Left cardiac atrium (tissue), 4 donors: Measurements from ENCODE around the gene CORIN. TPM values are rescaled to one million over a fixed set of nuclear protein-coding genes. Genes with fewer than 3 reads are reported as not detected.
"Not testable (repeated sequence)": the region's sequence is repeated elsewhere in the genome, so short reads cannot be mapped to it uniquely, and the experiment has no call there.

Experiments used
- ATAC-seq, 2 donors: fragments of 200-7000 bp; cut with Tn5 transposase; one replicate each; pipeline ENCODE4 v1.9.1; 2020; ENCODE audit warnings: mild to moderate bottlenecking in 2 of 2, moderate library complexity in 2 of 2
- DNase-seq: peaks from one replicate; pipeline ENCODE4 v3.0.0-alpha.2; 2020
- intact Hi-C, 2 donors: fragments of 100-400 bp; cut with DNase I; formaldehyde crosslinking; loops; one replicate each; pipeline versions ENCODE4 v1.14.1 to v1.15.1; 2022 to 2023
- total RNA-seq, 2 donors: library from RNA; stranded (reverse); fragmentation: NEBNext Ultra II Directional; extraction: Animal tissue kit (Norgen Biotek cat#: 25700); gene quantifications; one replicate each; pipeline ENCODE4 v1.2.1, GENCODE V29; 2021
- donor health status: DM: no; HTN: yes; CAD: no.
- donor health status: DM: no; HTN: yes; CAD: no; lungs with severe emphysema.
- donor health status: DM: yes; HTN: yes; CAD: no.
- donor health status: Dilated cardiomyopathy.

CORIN gene
- total RNA-seq, 2 donors from 2014 or later = 89.0 to 106 TPM

- DNase-seq = no peak
- no peak for ATAC-seq
- intact Hi-C loops = no loop called here
Observed at GRCh38 chr4:47711183-47711582, 126.7 kb downstream of the CORIN start.

DNA sequence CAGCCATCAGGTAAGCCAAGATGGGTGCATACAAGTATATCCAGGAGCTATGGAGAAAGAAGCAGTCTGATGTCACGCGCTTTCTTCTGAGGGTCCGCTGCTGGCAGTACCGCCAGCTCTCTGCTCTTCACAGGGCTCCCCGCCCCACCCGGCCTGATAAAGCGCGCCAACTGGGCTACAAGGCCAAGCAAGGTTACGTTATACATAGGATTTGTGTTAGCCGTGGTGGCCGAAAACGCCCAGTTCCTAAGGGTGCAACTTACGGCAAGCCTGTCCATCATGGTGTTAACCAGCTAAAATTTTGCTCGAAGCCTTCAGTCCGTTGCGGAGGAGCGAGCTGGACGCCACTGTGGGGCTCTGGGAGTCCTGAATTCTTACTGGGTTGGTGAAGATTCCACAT is 131.5 kb downstream of the CORIN start:
- ATAC-seq, intact Hi-C loops, DNase-seq: not testable (repeated sequence)

DNA sequence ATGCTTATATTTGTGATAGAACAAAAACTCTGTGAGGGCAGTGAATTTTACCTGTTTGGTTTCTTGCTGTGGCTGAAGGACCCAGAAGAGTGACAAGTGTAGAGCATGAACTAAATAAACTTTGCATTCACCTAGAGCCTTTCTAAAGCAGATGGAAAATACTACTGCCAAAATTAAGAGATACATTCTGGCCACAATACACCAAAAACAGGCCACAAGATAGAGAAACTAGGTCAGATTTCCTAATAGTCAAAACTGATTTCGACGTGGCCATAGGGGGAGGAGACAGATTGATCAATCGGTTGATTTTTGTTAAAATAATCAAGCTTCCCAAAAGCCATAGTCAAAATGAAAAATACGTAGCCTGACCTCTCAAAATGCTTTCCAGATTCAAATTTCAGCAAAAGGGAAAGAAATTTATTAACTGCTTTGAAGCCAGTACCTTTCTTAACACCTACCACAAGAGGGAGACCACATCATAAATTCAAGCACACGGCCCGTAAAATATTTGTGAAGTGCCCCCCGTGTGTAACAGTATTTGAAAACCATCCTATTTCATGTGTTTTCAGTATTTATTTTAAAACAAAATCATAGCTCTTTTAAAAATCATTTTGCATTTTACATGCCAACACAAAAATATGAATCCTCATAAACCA is 132.4 kb downstream of the CORIN start:
- ATAC-seq (peak in 1 of 2 donors; percentile 50), DNase-seq (no peak)
- intact Hi-C loops = loop anchor here in 1 of 2 donors (1.0 kb wide), 1 partner anchor 131 kb away; no protein-coding TSS in a partner anchor

- DNase-seq (peak; percentile 40), ATAC-seq (peak; percentile 88 to 95)
- intact Hi-C loops = loop anchor here (1.0 to 5.0 kb wide), 2 partner anchors 131 to 132 kb away; partner anchors contain the start of gene CORIN (in 1 of the 2)
Observed at GRCh38 chr4:47704693-47705325, 133.1 kb downstream of the CORIN start.

DNA sequence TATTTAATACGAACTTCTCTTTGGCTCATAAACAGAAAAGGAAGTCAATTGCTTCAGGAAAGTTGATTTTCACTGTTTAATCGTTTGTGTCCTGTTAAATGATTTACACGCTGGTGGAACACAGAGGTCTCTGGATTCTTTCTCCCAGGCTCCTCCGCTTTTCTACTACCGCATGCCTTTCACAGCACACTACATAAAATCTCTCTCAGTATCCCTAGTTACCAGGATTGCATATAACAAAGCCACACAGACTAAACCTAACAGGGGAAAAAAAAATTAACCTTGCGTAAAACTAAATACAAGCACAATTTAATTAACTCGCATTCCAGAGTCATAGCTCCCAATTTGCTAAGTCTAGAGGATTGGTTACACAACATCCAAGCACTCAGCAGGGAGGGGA is 133.9 kb downstream of the CORIN start:
- ATAC-seq = no peak
- intact Hi-C loops = loop anchor here in 1 of 2 donors (5.0 kb wide), 1 partner anchor 133 kb away; the partner anchor contains the start of gene CORIN

DNA sequence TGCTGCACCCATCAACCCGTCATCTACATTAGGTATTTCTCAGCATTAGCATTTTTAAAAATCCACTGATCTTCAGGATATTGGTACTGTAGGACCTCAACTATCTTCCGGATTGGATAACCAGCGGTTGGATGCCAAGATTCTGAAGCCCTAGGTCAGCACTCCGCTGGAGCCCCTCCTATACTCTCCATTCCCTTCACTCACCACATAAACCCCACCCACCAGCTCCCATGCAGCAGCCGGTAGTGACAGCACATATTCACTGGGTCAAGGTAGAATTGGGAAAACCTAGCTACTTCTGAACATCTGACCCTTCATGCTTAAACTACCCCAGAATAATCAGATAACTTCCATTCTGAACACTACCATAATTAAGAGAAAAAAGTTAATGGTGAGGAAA is 134.9 kb downstream of the CORIN start:
- DNase-seq = no peak
- intact Hi-C loops = loop anchor here in 1 of 2 donors (5.0 kb wide), 1 partner anchor 134 kb away; the partner anchor contains the start of gene CORIN
- no peak for ATAC-seq

More for the DNA sequence above, 133.9 kb downstream of the CORIN start:
- DNase-seq = no peak

GRCh38 chr4:47701286-47701685 is 136.6 kb downstream of the CORIN start:
- no peak for ATAC-seq
- intact Hi-C loops = loop anchor here in 1 of 2 donors (5.0 kb wide), 1 partner anchor 136 kb away; the partner anchor contains the start of gene CORIN
- DNase-seq = no peak

DNA sequence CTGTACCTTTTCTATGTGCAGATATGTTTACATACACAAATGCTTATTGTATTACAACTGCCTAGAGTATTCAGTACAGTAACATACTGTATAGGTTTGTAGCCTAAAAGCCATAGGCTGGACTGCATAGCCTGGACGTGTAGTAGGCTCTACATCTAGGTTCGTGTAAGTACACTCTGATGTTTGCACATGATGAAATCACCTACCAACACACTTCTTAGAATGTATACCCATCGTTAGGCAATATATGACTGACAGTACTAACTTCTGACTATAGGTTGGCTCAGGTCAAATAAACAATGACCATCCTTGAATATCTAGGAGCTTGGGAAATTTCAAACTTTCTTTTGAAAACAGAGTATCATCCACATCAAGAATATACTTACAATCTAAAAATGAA is 139.0 kb downstream of the CORIN start:
- DNase-seq = no peak
- intact Hi-C loops = no loop called here
- ATAC-seq = no peak

DNA sequence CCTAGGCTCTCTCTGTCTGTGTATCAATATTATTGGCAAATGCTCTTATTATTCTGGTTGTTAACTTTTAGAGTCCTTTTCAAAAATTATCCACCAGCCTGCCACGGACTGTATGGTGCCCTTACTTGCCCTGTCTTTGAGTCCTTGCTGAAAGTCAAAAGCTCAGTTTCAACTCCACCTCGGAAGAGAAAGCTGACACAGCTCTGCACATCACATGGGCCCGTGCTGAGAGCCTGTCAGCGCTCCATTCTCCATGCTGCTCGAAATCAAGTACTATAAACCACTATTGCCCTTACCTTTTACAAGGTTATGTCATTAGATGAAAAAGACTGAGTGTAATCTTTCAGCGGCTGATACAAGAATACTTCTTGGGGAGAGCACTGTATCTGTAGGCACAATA is 141.0 kb downstream of the CORIN start:
- ATAC-seq (peak; percentile 42 to 54), DNase-seq (no peak)
- intact Hi-C loops = no loop called here

- intact Hi-C loops = no loop called here
- ATAC-seq (no peak), DNase-seq (no peak)
Observed at GRCh38 chr4:47695260-47695659, 142.6 kb downstream of the CORIN start.

DNA sequence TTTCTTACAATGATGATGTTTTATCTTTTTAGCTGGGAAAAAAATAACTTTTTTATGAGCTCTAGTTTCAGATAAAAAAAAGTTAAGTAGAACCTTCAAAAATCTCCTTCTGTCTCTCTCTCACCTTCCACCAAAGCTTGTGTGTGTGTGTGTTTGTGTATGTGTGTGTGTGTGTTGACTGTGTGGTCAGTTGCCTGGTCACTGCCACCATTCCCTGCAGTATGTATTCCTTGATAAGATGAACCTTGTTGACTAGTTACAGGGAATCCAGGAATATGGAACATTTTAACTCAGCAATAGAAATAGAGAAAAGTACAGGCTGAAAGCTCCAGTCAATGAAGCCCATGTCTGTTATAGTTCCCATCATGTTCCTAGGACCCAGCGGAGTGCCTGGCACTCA is 143.5 kb downstream of the CORIN start:
- DNase-seq (no peak), ATAC-seq (no peak)
- intact Hi-C loops = no loop called here

DNA sequence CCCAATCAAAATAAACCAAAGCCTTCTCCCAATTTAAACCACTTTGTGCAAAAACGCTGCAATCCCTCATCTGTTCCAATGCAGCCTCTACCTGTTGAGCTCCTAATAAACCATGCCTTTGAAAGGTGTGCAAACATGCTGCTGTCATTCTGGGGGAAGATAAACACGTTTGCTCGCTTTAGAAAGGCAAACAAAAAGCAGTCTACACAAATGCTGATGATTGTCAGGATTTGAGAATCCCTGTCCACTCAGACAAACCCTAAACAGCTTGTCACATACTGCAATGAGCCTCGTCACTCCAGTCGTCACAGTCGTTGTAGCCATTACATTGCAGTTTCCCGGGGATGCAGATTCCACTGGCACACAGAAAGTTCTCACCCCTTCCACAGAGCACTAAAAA is 145.2 kb downstream of the CORIN start:
- DNase-seq = no peak
- intact Hi-C loops = no loop called here
- ATAC-seq = no peak

- DNase-seq, ATAC-seq, intact Hi-C loops: not testable (repeated sequence)
Observed at GRCh38 chr4:47691757-47692383, 146.0 kb downstream of the CORIN start.

- DNase-seq (no peak), ATAC-seq (no peak)
- intact Hi-C loops = no loop called here
Observed at GRCh38 chr4:47690611-47691010, 147.3 kb downstream of the CORIN start.

DNA sequence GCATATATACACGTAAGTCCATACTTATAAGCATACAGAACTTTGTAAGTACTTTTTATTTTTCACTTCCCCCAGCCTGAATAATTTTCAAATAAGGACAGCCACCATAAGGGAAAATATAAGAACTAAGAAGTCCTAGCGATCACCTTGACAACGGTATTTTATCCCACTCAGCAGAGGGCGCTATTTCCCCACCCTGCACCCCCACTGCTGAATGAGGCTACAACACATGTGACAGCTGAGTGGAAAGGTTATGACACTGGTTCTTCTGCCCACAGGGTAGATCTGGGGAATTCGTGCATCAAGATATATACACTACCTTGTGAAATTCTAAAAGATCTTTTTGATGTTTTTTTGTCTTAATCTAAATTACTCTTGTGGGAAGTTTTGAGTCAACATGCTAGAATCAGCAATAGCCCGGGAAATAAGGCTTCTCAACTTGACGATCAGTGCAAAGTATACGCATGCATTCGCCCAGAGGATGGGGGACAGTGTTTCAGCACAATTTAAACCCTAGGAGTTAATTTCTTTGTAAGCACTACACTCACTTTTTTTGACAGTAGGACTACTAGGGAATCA is 151.5 kb downstream of the CORIN start:
- intact Hi-C loops = loop anchor here (5.0 to 10.0 kb wide), 3 partner anchors 151 to 248 kb away; partner anchors contain the start of gene CORIN (in 2 of the 2)
- ATAC-seq (peak; percentile 75 to 76), DNase-seq (peak; percentile 36)

- no peak for DNase-seq
- ATAC-seq = no peak
- intact Hi-C loops = no loop called here
Observed at GRCh38 chr4:47675806-47676205, 162.1 kb downstream of the CORIN start.

DNA sequence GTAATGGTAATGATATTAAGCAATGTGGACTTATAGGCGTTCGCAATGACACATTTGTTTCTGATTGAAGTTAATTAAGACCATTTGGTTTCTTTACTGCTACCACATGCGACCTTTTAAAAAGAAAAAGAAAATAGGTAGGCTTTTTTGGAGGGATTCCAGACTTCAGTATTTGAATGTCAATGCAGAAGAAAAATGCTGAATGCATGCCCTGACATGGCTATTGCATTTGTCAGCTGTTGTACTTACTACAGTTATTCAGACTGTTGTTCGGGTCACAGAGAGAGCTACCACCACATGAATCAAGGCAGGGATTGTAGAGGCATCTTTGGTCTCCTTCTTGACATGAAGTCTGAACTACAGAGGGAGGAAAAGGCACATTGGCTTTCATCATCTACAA is 163.7 kb downstream of the CORIN start:
- intact Hi-C loops = no loop called here
- ATAC-seq (no peak), DNase-seq (no peak)

- intact Hi-C loops = no loop called here
- no peak for DNase-seq
- ATAC-seq = no peak
Observed at GRCh38 chr4:47672696-47673095, 165.2 kb downstream of the CORIN start.

- DNase-seq = no peak
- intact Hi-C loops = loop anchor here in 1 of 2 donors (5.0 kb wide), 1 partner anchor 262 kb away; no protein-coding TSS in a partner anchor
- no peak for ATAC-seq
Observed at GRCh38 chr4:47669946-47670345, 167.9 kb downstream of the CORIN start.
